ENCODE data around the gene TPD52L1. TPM values are rescaled to one million over a fixed set of nuclear protein-coding genes. Genes with fewer than 3 reads are reported as not detected.

The TPD52L1 gene
- total and polyA plus RNA-seq, 2 of the 4 experiments (the other 2 are of a cell fraction) = 10.2 to 13.5 TPM

- H3K14ac ChIP-seq (replicated peaks; ENCODE audit: low read depth, low read length) = no peak overlapping the region
- no peaks in the 10 kb centered on the region for H3K9me3 ChIP-seq (ENCODE audit: control insufficient read depth, insufficient read depth, low read length)
- POLR2A ChIA-PET (ENCODE audit: unreplicated experiment) = interaction anchor here (0.7 to 0.8 kb wide), 2 partner anchors 13 to 251 kb away, joined by 5 to 8 read pairs; no protein-coding TSS in a partner anchor
- no peak overlapping the region for H3K9ac ChIP-seq (ENCODE audit: low read depth, low read length)
- H3K36me3 ChIP-seq (ENCODE audit: control insufficient read depth, insufficient read depth, low read length) = no peaks in the 10 kb centered on the region
- ATAC-seq (ENCODE audit: low read depth) (no peak), DNase-seq (no peak)
- H3K18ac ChIP-seq (ENCODE audit: low read depth, low read length) = peak overlapping the region; percentile 11; the same call in 1 of the 2 replicates
- no peaks in the 10 kb centered on the region for H3K27me3 ChIP-seq (ENCODE audit: control insufficient read depth, insufficient read depth, low read length)
- H2BK120ac ChIP-seq (ENCODE audit: low read depth, low read length) = no peak overlapping the region
- H3K9me1 ChIP-seq (ENCODE audit: insufficient read depth, low read length) = no peaks in the 10 kb centered on the region; the same call in 1 of the 2 replicates
- in situ Hi-C loops (cut with MboI; ENCODE audit: low sequenced_read_pairs) = no loop called here
- WGBS, 2 experiments (ENCODE audit: extremely low coverage in 2 of 2, insufficient read length in 1 of 2) = no CpG with 5 or more reads among the region's 4 CpGs
- H2BK20ac ChIP-seq (ENCODE audit: low read depth, low read length) = no peak overlapping the region
- no peak overlapping the region for H4K91ac ChIP-seq (ENCODE audit: insufficient read depth, low read depth, low read length)
- dilution Hi-C loops (cut with HindIII; ENCODE audit: low sequenced_read_pairs, unreplicated experiment) = no loop called here
- H3K4ac ChIP-seq (ENCODE audit: low read depth, low read length) = no peak overlapping the region
- H2AFZ ChIP-seq (replicated peaks; ENCODE audit: low read length, poor library complexity) = no peak overlapping the region
- H3K56ac ChIP-seq (ENCODE audit: extremely low read depth, insufficient read depth, low read length) = no peak overlapping the region
- H3K23ac ChIP-seq (ENCODE audit: low read depth, low read length) = no peak overlapping the region
- no peak overlapping the region for H3K4me2 ChIP-seq (ENCODE audit: low read depth, low read length)
- no TSS peak for BruUV-seq (replicated peaks)
- no peaks in the 10 kb centered on the region for H4K20me1 ChIP-seq (ENCODE audit: insufficient read depth, low read length)
- no peak for TF ChIP-seq RFX5 (IDR thresholded peaks at IDR 0.05; ENCODE audit: low read depth, low read length)
- TF ChIP-seq CEBPB (IDR thresholded peaks at IDR 0.05; ENCODE audit: low read depth, low read length) = no peak
- TF ChIP-seq RAD21 (IDR thresholded peaks at IDR 0.05; ENCODE audit: low read length) = no peak
- TF ChIP-seq POLR2A (IDR thresholded peaks at IDR 0.05; ENCODE audit: low read depth, low read length) = no peak
- TF ChIP-seq USF2 (IDR thresholded peaks at IDR 0.05; ENCODE audit: low read depth, low read length) = no peak
- no peak for TF ChIP-seq MAFK (IDR thresholded peaks at IDR 0.05; ENCODE audit: low read depth, low read length)
- TF ChIP-seq RCOR1 (IDR thresholded peaks at IDR 0.05; ENCODE audit: insufficient replicate concordance, low read length) = no peak
- TF ChIP-seq CHD1 (IDR thresholded peaks at IDR 0.05; ENCODE audit: low read depth, low read length) = no peak
- TF ChIP-seq NFE2L2 (IDR thresholded peaks at IDR 0.05; ENCODE audit: low read depth, low read length) = no peak
- H3K79me1 ChIP-seq (ENCODE audit: low read depth in 1 of 2, low read length in 2 of 2) = no peaks in the 10 kb centered on the region
- 0 out of 2 replicates have a peak, but pooled peaks cover 2% of the 10 kb centered on the region for H3K4me1 ChIP-seq (ENCODE audit: control insufficient read depth, insufficient read depth, low read length)
- H3K27ac ChIP-seq (ENCODE audit: insufficient read depth, low read length) = no peak overlapping the region
- no peak overlapping the region for H4K5ac ChIP-seq (ENCODE audit: low read depth, low read length)
- H2AK5ac ChIP-seq (ENCODE audit: low read depth, low read length) = no peak overlapping the region
- no peak overlapping the region for H2BK15ac ChIP-seq (ENCODE audit: low read depth, low read length)
- H4K8ac ChIP-seq (ENCODE audit: low read depth in 2 of 2, low read length in 2 of 2) = no peak overlapping the region
- H3K4me3 ChIP-seq (ENCODE audit: insufficient read depth, low read depth, low read length) = no peak overlapping the region
- CTCF ChIA-PET = no interaction called here
- no peak overlapping the region for H2AK9ac ChIP-seq (replicated peaks; ENCODE audit: low read depth, low read length, poor library complexity)
- intact Hi-C loops (cut with micrococcal nuclease) = no loop called here
- no peak overlapping the region for H2BK5ac ChIP-seq (ENCODE audit: low read depth, low read length, poor library complexity, severe bottlenecking)
These were observed 61.8 kb downstream of the TPD52L1 start for GRCh38 chr6:125215252-125215819.

Data from IMR-90 (cell line).